ENCODE measurements around the gene KIAA1191.
A peak's percentile ranks its signal among the peaks of the same experiment; 100 is the strongest.

Gene KIAA1191

DNA sequence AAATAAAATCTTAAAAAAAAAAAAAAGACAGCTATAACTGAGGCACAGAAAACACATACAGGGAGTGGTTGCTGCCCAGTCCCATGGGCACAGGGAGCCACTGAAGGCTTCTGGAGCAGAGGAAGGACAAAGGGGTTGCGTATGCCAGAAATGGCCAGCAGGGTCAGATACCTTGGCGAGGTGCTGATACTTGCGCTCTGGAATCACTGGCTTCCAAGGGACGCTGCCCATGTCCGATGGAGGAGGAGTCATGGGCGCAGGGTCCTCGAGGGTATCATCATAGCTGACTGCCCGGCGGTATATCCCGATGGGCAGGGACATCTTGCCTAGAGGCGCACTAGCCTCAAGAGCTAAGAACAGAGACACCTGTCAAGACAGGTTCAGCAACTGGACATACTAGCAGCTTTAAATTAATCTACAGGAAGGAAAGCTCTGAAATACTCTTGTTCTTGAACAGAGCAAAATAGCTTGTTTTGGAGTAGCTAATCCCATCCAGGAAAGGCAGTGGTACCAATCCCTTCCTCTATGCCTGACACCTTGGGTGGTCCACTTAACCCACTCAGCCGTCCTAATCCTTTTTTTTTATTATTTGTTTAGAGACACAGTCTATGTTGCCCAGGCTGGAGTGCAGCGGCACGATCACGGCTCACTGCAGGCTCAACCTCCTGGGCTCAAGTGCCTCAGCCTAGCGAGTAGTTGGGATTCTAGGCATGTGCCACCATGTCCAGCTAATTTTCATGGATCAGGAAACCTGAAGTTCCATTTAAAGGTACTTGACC, 6.0 kb downstream of the KIAA1191 start:
- TF ChIP-seq, protein P1, sequence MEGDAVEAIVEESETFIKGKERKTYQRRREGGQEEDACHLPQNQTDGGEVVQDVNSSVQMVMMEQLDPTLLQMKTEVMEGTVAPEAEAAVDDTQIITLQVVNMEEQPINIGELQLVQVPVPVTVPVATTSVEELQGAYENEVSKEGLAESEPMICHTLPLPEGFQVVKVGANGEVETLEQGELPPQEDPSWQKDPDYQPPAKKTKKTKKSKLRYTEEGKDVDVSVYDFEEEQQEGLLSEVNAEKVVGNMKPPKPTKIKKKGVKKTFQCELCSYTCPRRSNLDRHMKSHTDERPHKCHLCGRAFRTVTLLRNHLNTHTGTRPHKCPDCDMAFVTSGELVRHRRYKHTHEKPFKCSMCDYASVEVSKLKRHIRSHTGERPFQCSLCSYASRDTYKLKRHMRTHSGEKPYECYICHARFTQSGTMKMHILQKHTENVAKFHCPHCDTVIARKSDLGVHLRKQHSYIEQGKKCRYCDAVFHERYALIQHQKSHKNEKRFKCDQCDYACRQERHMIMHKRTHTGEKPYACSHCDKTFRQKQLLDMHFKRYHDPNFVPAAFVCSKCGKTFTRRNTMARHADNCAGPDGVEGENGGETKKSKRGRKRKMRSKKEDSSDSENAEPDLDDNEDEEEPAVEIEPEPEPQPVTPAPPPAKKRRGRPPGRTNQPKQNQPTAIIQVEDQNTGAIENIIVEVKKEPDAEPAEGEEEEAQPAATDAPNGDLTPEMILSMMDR (IDR thresholded peaks at IDR 0.05; ENCODE audit: insufficient read depth, low read depth, low read length, missing control alignments) = no peak
- no peak for DNase-seq (ENCODE audit: low read depth)
- H3K4me3 ChIP-seq (ENCODE audit: low read depth, low read length) = no peak overlapping the region

DNA sequence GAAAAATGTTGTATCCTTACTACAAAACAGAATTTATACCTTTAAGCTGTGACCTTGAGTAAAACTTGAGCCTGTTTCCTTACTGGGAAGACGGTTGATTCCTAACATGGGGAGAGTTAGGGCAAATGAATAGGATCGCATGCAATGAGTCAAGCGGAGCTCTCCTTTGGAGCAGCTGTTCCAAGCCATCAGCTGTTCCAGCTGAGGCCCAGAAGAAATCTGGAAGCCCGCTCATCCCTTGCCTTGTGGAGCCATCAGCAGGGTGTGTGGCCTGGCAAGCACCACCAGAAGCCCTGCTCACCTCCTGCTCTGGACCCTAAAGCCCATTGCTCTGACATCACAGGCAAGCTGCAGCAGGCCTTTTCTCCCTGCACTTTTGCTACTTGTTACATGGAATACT, 8.0 kb downstream of the KIAA1191 start:
- TF ChIP-seq, protein P1 (IDR thresholded peaks at IDR 0.05; ENCODE audit: insufficient read depth, low read depth, low read length, missing control alignments) = no peak
- no peak overlapping the region for H3K4me3 ChIP-seq (ENCODE audit: low read depth, low read length)
- no peak for DNase-seq (ENCODE audit: low read depth)

DNA sequence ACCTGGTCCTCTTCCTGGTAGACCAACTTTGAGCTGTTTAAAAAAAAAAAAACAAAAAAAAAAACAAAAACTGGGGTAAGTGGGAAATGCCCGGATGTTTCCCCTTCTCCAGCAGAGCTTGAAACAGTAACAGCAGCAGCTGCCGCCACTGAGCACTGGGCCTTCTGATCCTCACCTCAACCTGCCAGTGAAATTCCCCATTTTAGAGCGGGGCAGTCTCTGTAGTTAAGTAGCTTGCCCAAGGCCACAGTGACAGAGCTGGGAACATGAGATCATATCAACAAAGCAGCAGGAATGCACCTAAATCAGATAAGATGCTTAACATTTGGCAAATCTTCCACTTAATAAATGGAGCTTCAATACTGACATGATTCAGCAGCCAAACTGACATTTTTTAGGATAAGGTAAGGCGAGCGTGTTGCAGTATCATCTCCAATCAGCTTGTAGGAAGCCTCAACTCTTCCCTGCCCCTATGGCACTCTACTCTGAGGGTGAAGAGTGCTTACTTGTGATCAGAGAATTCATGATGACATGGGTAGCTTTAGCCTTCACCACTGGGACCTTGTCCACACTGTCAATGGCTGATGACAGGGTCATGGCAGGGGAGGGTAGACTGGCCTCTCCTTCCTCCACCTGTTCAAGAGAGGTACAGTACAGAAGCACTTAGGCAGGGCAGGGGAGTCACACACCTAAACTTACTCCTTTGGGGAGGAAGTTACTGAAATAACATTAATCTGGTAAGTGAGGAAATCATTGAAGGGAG, 9.3 kb downstream of the KIAA1191 start:
- H3K4me3 ChIP-seq (ENCODE audit: low read depth, low read length) = no peak overlapping the region
- TF ChIP-seq, protein P1 (IDR thresholded peaks at IDR 0.05; ENCODE audit: insufficient read depth, low read depth, low read length, missing control alignments) = no peak
- peak; percentile 66 for DNase-seq (ENCODE audit: low read depth)

DNA sequence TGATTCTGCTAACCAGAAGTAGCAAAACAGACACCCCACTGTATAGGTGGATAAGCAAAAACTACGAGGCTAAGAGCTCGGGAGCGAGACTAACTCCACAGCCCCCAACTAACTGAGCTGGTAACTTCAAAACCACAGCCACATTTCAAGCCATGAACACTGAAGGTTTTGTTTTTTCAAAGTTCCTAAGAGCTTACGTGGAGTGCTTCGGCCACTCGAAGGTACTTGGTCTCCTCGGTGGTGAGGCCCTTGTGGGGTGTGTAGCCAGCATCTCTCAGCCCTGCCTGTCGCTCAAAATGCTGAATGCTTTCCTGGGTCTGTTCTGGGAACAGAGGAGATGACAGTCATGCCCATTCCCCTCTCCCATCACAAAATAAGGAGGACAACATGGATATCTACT, 11.1 kb downstream of the KIAA1191 start:
- no peak for DNase-seq (ENCODE audit: low read depth)
- TF ChIP-seq, protein P1 (IDR thresholded peaks at IDR 0.05; ENCODE audit: insufficient read depth, low read depth, low read length, missing control alignments) = no peak
- no peak overlapping the region for H3K4me3 ChIP-seq (ENCODE audit: low read depth, low read length)

DNA sequence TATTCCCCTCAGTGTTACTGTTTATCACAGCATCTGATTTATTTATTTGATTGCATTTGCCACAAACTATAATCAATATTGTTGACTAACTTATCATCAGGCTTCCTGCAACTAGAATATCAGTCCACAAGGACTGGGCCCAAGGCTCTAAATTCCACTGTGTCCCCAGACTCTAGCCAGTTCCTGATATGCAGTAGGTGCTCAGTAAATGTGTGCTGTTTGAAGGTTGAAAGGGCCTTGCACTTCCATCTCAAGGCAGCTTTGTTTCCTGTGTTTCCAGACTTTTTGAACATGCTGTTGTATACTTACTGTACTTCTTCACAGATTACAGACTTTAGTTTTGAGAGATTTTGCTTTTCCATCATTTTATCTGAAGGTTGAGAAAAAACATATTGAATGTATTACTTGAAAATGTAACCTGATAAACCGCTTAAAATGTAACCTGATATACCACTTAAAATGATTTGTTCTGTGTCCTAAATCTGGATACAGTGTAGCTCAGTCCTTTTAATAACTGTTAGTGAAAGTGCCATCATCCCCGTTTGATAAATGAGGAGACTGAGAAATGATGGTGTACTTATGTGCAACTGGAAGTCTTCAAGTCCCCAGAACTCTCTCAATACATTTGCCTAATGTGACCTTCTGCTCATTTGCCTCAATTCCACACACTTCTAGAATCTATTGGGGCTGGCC, 18.7 kb downstream of the KIAA1191 start:
- no peak overlapping the region for H3K4me3 ChIP-seq (ENCODE audit: low read depth, low read length)
- TF ChIP-seq, protein P1 (IDR thresholded peaks at IDR 0.05; ENCODE audit: insufficient read depth, low read depth, low read length, missing control alignments) = no peak
- DNase-seq (ENCODE audit: low read depth) = no peak

DNA sequence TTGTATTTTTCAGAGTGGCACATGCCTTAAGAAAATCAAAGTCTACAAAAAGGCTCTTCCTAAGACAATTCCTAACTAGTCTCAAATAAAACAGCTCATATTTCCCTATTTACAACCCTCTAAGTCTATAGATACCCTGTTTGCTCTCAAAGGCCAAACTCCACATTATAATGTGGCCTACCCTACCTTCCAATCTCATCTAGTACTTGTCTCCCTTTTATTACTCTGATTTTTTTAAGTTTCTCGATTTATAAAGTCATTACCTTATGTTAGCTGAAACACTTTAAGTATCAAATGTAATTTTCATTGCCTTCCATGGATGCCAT, 19.4 kb downstream of the KIAA1191 start:
- no peak overlapping the region for H3K4me3 ChIP-seq (ENCODE audit: low read depth, low read length)
- DNase-seq (ENCODE audit: low read depth) = no peak
- TF ChIP-seq, protein P1 (IDR thresholded peaks at IDR 0.05; ENCODE audit: insufficient read depth, low read depth, low read length, missing control alignments) = no peak
